Measurements from ENCODE around the gene DUOXA1. TPM values are rescaled to one million over a fixed set of nuclear protein-coding genes. Genes with fewer than 3 reads are reported as not detected.
A peak's percentile ranks its signal among the peaks of the same experiment; 100 is the strongest.

Gene DUOXA1
- total and polyA plus RNA-seq, 9 of the 15 experiments (the other 6 are each of a cell fraction or from before 2014, with no cell fraction given), result 0.17 to 0.74 (median 0.24) TPM; not detected in 6

- TF ChIP-seq CTBP1 (IDR thresholded peaks at IDR 0.05; ENCODE audit: borderline replicate concordance), result peak; percentile 43; the same call in 1 of the 2 replicates
- TF ChIP-seq ZEB2 (IDR thresholded peaks at IDR 0.05), result no peak
- peak; percentile 84 for TF ChIP-seq DEAF1 (CRISPR knock-in tag; IDR thresholded peaks at IDR 0.05)
- peak in 1 of 2 experiments; percentile 33; a peak in 1 of 4 replicates for TF ChIP-seq MLLT1 (IDR thresholded peaks at IDR 0.05)
- TF ChIP-seq HDGF (IDR thresholded peaks at IDR 0.05), result peak; percentile 55; the same call in 1 of the 2 replicates
- TF ChIP-seq RCOR1 (IDR thresholded peaks at IDR 0.05; ENCODE audit: borderline replicate concordance in 1 of 2, low read depth in 2 of 2, low read length in 2 of 2), result 0 out of 4 replicates have a peak, but pooled peaks of 1 of the 2 experiments have one; percentile 25
- TF ChIP-seq GABPA (tag; conservative IDR thresholded peaks at IDR 0.05; ENCODE audit: low read depth), result no peak
- TF ChIP-seq, protein P1, sequence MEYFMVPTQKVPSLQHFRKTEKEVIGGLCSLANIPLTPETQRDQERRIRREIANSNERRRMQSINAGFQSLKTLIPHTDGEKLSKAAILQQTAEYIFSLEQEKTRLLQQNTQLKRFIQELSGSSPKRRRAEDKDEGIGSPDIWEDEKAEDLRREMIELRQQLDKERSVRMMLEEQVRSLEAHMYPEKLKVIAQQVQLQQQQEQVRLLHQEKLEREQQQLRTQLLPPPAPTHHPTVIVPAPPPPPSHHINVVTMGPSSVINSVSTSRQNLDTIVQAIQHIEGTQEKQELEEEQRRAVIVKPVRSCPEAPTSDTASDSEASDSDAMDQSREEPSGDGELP (CRISPR knock-in tag; IDR thresholded peaks at IDR 0.05; ENCODE audit: borderline replicate concordance), result peak; percentile 63; the same call in 1 of the 2 replicates
- TF ChIP-seq CC2D1A (IDR thresholded peaks at IDR 0.05), result peak; percentile 64; the same call in 1 of the 2 replicates
These were observed 33.3 kb upstream of the DUOXA1 start (continued) for GRCh38 chr15:45162771-45163507.
